RPMI8226 (cell line): ENCODE results near the gene CSNK1G3.
"Not testable (repeated sequence)": the region's sequence is repeated elsewhere in the genome, so short reads cannot be mapped to it uniquely, and the experiment has no call there.

Source experiments
- DNase-seq: peaks from one replicate; pipeline ENCODE4 v3.0.0-alpha.2; 2015

CSNK1G3 gene

GRCh38 chr5:123511648-123512605, at the start of gene CSNK1G3:
Gene CSNK1G3 (plus strand): TSS chr5:123512177. CDS start chr5:123545664, 33,487 bp downstream.
- DNase-seq = peak; percentile 95

GRCh38 chr5:123466839-123467238, 45.1 kb upstream of the CSNK1G3 start:
- not testable (repeated sequence) for DNase-seq

GRCh38 chr5:123471385-123471784, 40.6 kb upstream of the CSNK1G3 start:
- DNase-seq = no peak

GRCh38 chr5:123472150-123472924, 39.6 kb upstream of the CSNK1G3 start:
- DNase-seq = no peak

- DNase-seq = no peak
These were observed 37.7 kb upstream of the CSNK1G3 start for GRCh38 chr5:123474228-123474627.

- DNase-seq = no peak
These were observed 35.2 kb upstream of the CSNK1G3 start for GRCh38 chr5:123476731-123477130.

- no peak for DNase-seq
These were observed 33.4 kb upstream of the CSNK1G3 start for GRCh38 chr5:123478546-123478945.

- DNase-seq = no peak
These were observed 29.7 kb upstream of the CSNK1G3 start for GRCh38 chr5:123482258-123482657.

GRCh38 chr5:123483446-123484077, 28.4 kb upstream of the CSNK1G3 start:
- no peak for DNase-seq

GRCh38 chr5:123485275-123485674, 26.7 kb upstream of the CSNK1G3 start:
- DNase-seq = no peak

GRCh38 chr5:123486951-123487655, 24.9 kb upstream of the CSNK1G3 start:
- DNase-seq = no peak

GRCh38 chr5:123490974-123491373, 21.0 kb upstream of the CSNK1G3 start:
- DNase-seq = no peak

GRCh38 chr5:123495211-123495610, 16.8 kb upstream of the CSNK1G3 start:
- DNase-seq = not testable (repeated sequence)

GRCh38 chr5:123496892-123497291, 15.1 kb upstream of the CSNK1G3 start:
- DNase-seq = no peak

GRCh38 chr5:123500471-123500870, 11.5 kb upstream of the CSNK1G3 start:
- no peak for DNase-seq

GRCh38 chr5:123502120-123502519, 9.9 kb upstream of the CSNK1G3 start:
- no peak for DNase-seq

GRCh38 chr5:123503299-123503698, 8.7 kb upstream of the CSNK1G3 start:
- no peak for DNase-seq

GRCh38 chr5:123505633-123506032, 6.3 kb upstream of the CSNK1G3 start:
- no peak for DNase-seq

GRCh38 chr5:123508441-123508840, 3.5 kb upstream of the CSNK1G3 start:
- DNase-seq = no peak

- DNase-seq = no peak
These were observed 708 bp upstream of the CSNK1G3 start for GRCh38 chr5:123511290-123511647.

- DNase-seq = peak; percentile 27
These were observed 859 bp downstream of the CSNK1G3 start for GRCh38 chr5:123512611-123513461.
